GM04504 (cell line): ENCODE data around the gene SLC17A9.

Experiments used
- DNase-seq: peaks from one replicate; pipeline ENCODE4 v3.0.0-alpha.2; 2012; ENCODE audit warnings: low read depth

Gene SLC17A9, protein sequence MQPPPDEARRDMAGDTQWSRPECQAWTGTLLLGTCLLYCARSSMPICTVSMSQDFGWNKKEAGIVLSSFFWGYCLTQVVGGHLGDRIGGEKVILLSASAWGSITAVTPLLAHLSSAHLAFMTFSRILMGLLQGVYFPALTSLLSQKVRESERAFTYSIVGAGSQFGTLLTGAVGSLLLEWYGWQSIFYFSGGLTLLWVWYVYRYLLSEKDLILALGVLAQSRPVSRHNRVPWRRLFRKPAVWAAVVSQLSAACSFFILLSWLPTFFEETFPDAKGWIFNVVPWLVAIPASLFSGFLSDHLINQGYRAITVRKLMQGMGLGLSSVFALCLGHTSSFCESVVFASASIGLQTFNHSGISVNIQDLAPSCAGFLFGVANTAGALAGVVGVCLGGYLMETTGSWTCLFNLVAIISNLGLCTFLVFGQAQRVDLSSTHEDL

GRCh38 chr20:62952373-62952967 lies at the start of gene SLC17A9:
Gene SLC17A9, plus strand, starts transcription at chr20:62952709. Its CDS starts 122 bp downstream, at chr20:62952831.
- DNase-seq = no peak

DNA sequence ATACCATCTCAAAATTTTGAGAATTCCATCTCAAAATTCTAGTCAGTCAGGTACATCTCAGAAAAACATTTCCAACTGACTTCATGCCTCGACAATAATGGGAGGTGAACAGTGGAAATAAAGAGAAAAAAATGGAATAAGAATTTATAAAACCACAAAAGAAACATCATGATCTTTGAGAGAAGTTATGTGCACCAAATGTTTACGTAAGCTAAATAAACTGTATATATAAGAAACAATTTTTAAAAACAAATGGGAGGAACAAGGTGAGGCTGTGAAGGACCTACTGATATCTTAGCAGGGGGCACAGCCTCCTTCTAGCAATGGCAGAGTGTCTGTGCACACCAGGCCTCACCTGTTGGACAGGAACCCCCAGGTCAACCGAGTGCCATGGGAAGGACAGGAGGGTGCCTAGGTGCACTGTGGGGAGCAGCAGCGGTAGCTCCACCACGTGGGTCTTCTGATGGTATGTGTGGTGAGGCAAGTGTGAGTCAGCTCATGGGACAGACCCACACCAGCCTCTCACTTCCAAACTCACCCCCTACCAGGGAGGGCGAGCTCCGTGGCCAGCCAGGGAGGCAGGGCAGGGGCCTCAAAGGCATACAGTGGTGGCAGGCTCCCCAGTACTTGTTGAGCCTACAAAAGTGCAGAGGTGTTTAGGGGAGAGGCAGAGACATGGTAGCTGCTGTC lies 49.4 kb upstream of the SLC17A9 start:
- no peak for DNase-seq

- no peak for DNase-seq
Observed at GRCh38 chr20:62905536-62906117, 46.9 kb upstream of the SLC17A9 start.

- DNase-seq = no peak
Observed at GRCh38 chr20:62906209-62906608, 46.3 kb upstream of the SLC17A9 start.

DNA sequence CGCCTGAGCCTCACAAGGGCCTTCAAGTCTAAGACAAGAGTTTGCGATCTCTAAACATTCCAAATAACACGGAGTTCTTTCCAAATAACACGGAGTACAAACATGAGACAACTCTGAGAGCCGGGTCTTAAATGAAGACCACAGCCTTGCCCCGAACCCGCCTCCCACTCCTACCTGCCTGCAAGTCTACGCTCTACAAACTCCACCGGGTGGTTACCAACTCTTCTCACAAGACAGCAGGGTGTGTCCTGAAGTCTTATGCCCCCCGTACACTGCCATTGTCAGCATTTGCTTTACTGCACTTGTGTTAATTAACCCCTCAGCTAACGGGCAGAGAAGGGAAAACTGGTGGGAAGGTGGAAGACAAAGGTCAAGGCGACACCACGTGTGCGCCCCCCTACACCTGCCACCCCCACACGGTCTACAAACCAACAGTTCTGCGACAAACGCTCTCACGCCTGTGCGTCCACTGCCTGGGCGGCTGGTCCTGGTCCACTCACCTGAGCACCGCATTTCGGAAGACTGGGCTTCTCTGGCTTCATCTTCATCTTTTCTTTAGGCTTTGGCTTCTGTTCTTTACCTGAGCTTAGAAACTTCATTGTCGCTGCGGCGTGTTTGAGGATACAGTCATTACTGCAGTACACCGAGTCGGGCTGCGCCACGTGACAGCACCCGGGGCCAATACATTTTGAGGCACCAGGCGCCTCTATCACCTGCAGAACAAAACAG lies 45.7 kb upstream of the SLC17A9 start:
- no peak for DNase-seq

- DNase-seq = no peak
Observed at GRCh38 chr20:62907384-62908317, 44.9 kb upstream of the SLC17A9 start.

DNA sequence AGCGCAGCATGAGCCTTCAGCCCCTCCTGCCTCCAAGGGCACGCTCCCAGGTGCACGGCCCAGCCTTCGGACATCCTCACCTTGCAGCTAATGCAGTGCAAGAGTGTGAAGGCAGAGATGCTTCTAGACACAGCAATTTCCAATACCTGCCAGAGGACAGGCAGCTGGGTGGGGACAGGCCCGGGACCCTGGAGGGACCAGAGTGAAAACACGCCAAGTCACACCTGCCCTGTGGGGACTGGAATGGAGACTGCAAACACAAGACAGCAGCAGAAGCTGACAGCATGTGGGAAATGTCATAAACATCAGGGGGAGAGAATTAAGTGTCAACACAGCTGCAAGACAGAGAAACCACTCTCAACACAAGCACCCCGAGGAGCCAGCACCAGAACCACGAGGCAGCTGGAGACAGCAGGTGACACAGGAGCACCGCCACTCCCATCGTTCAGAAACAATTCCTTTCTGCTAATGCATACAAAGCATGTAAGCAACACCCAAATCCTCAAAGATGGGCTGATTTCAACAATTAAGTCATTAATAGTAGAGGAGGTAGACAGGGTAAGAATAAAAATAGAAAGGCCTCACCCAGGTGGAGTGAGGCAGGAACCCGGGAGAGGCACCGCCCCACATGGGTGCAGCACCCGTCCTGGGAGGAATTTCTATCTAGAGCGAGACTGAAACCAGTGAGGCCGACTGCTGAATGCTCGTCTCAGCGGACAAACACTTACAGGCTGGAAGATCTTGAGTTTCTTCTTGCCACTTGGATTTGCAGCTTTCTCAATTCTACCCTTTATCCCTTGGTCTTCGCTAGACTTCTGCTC lies 43.3 kb upstream of the SLC17A9 start:
- DNase-seq = no peak

- no peak for DNase-seq
Observed at GRCh38 chr20:62910217-62910766, 42.2 kb upstream of the SLC17A9 start.

- no peak for DNase-seq
Observed at GRCh38 chr20:62910777-62911497, 41.6 kb upstream of the SLC17A9 start.

DNA sequence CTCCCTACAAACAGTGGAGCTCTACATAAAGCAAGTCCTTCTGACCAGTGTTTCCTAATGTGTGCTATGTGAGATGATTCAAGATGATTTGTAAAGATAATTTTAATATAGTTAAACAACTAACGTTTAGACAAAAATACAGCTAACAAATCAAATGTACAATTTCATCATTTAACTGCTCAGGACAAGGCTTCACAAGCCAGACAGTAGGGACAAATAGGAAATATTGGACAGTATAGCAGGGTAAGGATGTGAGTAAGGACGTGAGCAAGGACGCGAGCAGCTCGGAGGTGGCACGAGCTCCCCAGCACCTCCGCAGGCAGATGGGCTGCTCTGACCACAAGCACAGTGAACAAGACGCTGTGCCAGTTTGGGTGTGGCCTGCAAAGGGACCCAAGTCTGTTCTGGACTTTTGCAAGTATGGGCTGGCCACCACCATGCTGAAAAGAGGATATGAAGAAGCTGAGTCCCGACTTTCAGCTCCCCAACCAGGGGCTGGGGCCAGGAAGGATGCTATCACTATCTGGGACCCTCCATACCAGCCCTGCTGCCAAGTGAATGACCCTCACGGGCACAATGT lies 40.7 kb upstream of the SLC17A9 start:
- DNase-seq = no peak

DNA sequence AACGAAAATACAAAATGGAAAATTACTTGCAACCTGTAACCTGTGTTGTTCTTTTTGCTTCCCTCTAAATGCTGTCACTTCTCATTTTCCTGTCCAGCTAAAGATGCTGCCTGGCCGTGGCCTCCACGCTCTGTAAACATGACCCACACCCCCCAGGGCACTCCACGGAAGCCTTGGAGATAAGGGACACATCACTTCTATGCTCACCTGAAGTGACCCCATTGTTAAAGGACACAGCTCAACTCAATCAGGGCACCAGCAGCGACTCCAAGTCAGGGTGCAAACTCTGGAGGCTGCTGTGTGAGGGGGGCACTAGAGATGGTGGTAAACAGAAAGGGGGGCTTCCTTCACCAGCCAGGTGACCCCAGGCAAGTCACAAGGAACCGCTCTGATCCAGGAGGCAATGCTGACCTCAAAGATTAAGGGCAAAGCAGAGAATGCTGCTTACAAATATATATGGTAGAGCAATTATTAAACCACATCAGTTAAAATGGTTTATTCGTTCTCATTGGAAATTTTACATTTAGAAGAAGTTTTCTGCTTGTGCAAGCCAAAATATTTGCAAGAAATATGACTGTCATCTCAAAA lies 39.4 kb upstream of the SLC17A9 start:
- DNase-seq = no peak

GRCh38 chr20:62914436-62914835 lies 38.1 kb upstream of the SLC17A9 start:
- no peak for DNase-seq

DNA sequence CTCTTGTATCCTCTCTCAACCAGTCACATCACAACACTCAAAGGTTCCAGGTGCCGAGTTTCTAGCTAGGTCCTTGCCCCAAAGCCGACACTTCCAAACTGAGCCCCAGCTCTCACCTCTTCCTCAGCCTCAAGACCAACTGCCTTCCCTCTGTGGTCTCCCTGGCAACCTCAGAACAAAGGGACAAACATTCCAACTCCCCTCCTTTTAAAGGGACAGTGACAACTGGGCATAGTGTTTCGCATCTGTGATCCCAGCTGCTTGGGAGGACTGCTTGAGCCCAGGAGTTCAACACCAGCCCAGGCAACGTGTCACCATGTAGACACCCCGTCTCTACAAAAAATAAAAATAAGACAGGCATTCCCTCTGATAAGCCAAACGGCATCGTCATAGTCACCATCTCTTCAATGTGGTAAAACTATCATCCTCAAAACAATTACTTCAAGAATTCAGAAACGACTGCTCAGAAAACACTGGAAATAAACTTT lies 37.5 kb upstream of the SLC17A9 start:
- no peak for DNase-seq

- no peak for DNase-seq
Observed at GRCh38 chr20:62916703-62917476, 35.6 kb upstream of the SLC17A9 start.

- DNase-seq = no peak
Observed at GRCh38 chr20:62917720-62918119, 34.8 kb upstream of the SLC17A9 start.

- no peak for DNase-seq
Observed at GRCh38 chr20:62918147-62918546, 34.4 kb upstream of the SLC17A9 start.

- no peak for DNase-seq
Observed at GRCh38 chr20:62918831-62919230, 33.7 kb upstream of the SLC17A9 start.
